Medulla oblongata (tissue), 1 donor: ENCODE data around the gene SEZ6.

ENCODE experiments used
- DNase-seq: peaks from one replicate; pipeline ENCODE4 v3.0.0-alpha.2; 2015; ENCODE audit errors: extremely low spot score

SEZ6 gene

DNA sequence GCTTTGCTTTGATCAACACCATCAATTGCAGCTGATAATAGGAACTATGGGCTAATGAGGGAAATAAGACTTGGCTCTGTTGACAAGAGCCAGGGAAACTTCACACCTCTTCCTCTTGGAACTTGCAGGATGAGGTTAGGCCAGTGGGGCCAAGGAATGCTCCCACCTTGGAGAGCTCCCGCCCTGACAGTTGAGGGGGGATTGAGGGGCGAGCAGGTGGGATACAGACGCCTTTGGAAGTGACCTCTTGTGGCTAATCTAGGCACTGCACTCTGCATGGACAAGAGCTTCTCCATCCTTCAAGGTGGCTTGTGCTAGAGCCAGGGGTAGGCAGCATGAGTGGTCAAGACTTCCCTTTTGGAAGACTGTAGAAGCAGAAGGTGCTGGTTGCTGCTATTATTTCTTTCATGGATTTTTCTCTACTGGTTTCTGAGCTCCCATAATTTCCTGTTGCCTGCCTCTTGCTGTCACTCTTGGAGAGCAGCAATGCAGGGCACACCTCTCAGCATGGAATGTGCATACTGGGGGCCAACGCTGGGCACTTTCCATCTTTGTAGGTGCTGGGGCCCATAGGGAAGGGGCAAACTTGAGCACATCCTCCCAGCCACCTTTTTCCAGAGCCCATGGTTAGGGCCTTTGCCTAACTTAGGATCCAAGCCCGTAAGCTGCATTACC, 52.3 kb downstream of the SEZ6 start:
- DNase-seq, result peak; percentile 70

DNA sequence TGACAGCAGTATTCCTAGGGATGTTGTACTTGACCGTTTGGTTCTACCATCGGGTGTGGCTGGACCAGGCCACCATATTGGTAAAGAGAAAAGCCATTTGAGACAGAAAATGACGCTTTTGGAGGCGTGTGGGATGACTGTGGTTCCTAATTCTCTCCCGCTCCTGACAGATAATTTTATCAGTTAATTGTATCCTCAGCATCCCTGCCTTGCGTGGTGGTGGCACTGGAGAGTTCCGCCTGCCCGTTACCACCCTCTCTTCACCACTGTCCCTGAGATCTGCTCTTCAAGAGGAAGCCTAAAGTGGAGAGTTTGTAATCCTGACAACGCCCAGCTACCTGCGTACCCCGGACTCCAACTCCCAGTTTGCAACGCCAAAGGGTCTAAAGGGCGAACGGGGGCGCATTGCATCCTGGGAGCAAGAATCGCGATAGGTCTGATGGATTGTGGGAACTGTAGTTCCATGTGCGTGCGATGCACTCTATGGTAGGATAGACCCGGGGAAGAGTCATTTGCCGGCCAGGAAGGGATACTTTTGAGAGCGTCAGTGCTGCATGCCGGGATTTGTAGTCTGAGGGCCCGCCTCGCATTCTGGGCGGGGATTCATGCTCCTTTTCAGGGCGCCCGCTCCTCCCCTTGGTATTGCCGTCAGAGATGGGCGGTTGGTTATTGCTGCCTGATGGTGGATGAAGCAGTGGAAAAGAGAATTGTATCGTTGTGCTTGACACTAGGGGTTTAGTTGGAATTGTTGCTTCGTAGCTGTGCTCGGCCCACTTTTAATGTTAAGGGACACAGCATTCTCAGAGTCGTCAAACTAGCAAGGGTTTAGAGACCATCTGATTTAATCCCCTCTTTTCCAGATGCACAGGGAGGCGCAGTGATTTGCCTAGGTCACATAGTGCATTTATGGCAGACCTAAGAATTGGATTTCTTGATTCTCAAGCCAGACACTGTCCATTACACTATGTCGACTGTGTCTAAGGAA, 53.5 kb downstream of the SEZ6 start:
- peak; percentile 100 for DNase-seq

GRCh38 chr17:28951428-28951990, 54.3 kb downstream of the SEZ6 start, which contains the start of gene PHF12:
PHF12 (minus strand) TSS chr17:28951518; CDS start chr17:28950960, 558 bp downstream.
- DNase-seq, result peak; percentile 100

DNA sequence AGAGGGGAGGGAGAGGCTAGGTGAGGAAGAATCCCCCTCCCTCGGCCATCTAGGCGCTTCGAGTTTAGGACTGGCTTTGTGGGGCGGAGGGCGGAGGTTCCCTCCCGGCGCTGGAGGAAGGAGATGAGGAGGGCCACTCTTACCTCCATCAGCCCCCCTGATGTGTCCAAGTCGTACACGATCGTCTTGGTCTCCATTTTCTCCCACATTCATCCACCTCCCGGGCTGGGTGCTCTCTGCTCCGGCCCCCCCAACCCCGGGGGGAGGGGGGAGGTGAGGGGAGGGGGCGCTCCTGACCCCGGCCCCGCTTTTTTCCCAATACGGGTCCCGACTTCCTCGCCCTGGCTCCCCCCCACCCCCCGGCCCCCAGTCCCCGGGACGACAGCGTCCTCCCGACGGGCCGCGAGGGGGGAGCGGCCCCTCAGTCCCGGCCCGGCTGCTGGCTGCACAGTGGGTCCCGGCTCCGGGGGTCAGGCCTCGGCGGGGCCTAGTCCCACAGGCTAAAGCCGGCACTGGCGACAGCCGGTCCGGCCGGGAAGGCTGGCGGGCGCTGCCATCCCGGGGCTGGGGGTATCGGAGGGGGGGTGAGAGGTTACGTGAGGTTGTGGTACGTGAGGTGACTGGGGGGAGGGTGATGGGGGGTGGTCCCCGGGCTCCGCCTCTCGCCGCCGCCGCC, 54.9 kb downstream of the SEZ6 start:
- no peak for DNase-seq

- DNase-seq, result peak; percentile 68
Observed at GRCh38 chr17:28950017-28950751, 55.6 kb downstream of the SEZ6 start.

DNA sequence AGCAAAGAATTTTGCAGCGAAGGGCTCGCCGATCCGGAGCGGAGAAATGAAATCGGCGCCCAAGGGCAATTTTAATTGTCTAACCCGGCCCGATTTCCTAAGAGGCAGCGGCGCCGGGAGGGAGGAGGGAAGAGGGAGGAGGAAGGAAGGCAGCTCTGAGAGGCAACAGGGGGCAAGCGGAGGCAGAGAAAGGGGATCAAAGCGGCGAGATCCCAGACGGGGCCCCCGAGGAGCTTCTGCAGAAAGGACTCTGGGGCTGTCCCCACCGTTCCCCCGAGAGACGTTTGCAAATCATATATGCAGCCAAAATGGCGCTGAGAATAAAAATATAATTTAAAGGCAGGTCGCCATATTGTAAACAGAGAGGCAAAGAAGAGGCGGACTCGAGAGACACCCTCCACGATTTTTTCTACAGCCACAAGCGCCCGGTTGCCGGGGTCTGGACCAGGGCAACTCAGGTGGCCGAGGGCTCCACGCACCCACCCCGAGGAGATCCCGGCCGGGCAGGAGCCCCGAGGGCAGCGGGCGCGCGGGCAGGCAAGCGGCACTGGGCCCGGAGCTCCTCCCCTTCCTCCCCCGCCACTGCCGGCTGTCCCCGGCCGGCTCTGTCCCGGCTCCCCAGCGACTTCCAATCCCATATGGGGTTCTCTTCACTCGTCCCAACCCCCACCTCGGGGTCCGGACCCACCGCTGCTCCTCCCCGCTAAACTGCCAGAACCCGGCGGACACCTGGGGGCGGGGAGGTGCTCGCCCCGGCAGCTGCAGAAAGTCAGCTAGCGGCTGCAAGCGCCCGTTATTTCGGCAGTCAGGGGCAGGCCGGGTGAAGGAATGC, 56.4 kb downstream of the SEZ6 start:
- DNase-seq, result peak; percentile 61

- DNase-seq, result no peak
Observed at GRCh38 chr17:28948873-28949184, 57.0 kb downstream of the SEZ6 start.

GRCh38 chr17:28948342-28948741, 57.5 kb downstream of the SEZ6 start:
- DNase-seq, result no peak

GRCh38 chr17:28947639-28948038, 58.2 kb downstream of the SEZ6 start:
- no peak for DNase-seq

DNA sequence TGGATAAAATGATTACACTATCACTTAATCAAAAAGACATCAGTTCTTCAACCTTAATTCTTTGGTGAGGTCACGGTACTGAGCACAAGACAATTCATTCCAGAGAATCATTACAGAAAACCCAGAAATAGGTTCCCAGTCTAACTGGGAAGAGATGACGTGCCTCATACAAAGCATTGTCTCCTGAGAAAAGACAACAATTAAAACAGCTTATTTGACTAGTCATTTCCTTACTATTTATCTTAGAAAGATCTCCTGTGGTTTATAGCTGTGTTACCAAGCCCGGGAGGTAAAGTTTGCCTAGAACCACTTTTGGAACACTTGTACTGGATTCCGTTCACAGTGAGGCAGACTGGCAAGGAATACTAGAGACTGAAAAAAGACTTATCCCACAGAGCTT, 59.6 kb downstream of the SEZ6 start:
- no peak for DNase-seq

- DNase-seq, result no peak
Observed at GRCh38 chr17:28944862-28945741, 60.7 kb downstream of the SEZ6 start.

GRCh38 chr17:28944343-28944742, 61.5 kb downstream of the SEZ6 start:
- DNase-seq, result no peak

GRCh38 chr17:28942925-28943324, 62.9 kb downstream of the SEZ6 start:
- DNase-seq, result no peak

GRCh38 chr17:28941251-28941650, 64.6 kb downstream of the SEZ6 start:
- no peak for DNase-seq

GRCh38 chr17:28940675-28941074, 65.2 kb downstream of the SEZ6 start:
- DNase-seq, result peak; percentile 50

GRCh38 chr17:28940142-28940541, 65.7 kb downstream of the SEZ6 start:
- no peak for DNase-seq

DNA sequence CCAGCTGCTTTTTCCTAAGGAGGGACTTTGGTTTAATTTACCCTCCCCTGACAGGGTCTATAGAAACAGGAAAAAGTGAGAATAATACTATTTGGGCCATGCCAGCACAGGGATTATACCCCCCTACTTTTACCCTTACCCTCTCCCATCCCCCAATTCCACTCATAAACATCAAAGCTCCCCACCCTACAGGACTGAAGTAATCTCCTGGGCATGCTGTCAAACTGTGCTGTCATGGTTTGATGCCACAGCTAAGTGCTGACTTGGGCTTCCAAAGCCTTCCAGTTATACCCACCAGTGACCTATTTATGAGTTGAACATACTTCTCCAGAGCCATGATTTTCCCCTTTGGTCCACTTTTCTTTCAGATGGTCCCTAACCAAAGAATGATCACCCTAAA, 67.3 kb downstream of the SEZ6 start:
- peak; percentile 57 for DNase-seq

DNA sequence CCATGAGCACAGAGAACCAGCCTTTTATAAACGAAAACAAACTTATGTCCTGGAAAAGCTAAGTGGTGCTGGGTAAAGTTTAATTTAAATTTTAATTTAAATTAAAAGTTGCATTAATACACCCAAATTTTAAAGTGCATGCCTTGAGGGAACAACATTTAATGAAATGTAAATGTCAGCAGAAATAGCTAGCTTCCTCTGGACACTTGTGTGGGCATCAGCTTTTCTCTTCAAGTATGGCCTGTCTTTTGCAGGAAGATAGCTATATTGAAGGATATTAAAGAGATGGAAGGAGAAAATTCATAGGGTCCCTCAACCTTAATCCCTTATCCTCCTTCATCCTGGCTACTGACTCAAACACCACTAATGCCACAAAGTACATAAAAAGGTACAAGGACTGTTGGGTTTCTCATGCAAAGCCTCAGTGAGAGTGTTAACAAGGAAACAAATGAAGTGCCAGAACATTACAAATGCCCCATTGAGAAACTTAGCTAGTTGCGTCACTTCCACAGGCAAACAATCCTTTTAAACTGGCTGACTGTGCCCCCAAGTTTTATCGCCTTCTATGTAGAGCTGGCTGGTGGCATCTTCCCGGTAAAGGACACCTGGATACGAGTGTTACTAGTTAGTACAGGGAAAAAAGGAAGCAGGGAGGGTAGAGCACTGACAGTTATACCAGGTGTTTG, 68.6 kb downstream of the SEZ6 start:
- DNase-seq, result peak; percentile 94
